Colonic mucosa (tissue), 4 donors: Measurements from ENCODE around the gene ANKRD11. TPM values are rescaled to one million over a fixed set of nuclear protein-coding genes. Genes with fewer than 3 reads are reported as not detected.
"Not testable (repeated sequence)": the region's sequence is repeated elsewhere in the genome, so short reads cannot be mapped to it uniquely, and the experiment has no call there.

Experiments
- DNase-seq: peaks from one replicate; pipeline ENCODE4 v3.0.0-alpha.2; 2020
- H3K27ac ChIP-seq: fragments of 200-600 bp; one replicate; pipeline ENCODE4 v1.8.0; 2021
- H3K27me3 ChIP-seq: fragments of 200-600 bp; one replicate; pipeline ENCODE4 v1.8.0; 2021
- H3K36me3 ChIP-seq: fragments of 200-600 bp; one replicate; pipeline ENCODE4 v1.8.0; 2021
- H3K4me1 ChIP-seq: fragments of 200-600 bp; one replicate; pipeline ENCODE4 v1.8.0; 2021; ENCODE audit warnings: mild to moderate bottlenecking
- H3K4me3 ChIP-seq: fragments of 200-600 bp; one replicate; pipeline ENCODE4 v1.8.0; 2021
- H3K9ac ChIP-seq, 2 donors: one replicate each; pipeline ENCODE4 v1.7.0; 2013; ENCODE audit warnings: control low read depth in 2 of 2, low read depth in 2 of 2, low read length in 2 of 2
- H3K9me3 ChIP-seq: fragments of 200-600 bp; one replicate; pipeline ENCODE4 v1.8.0; 2021
- CTCF ChIP-seq: fragments of 200-600 bp; IDR thresholded peaks from one replicate; pipeline ENCODE4 v1.8.0; 2022; ENCODE audit warnings: antibody characterized with exemption, mild to moderate bottlenecking
- intact Hi-C: fragments of 100-400 bp; cut with DNase I; formaldehyde crosslinking; loops from one replicate; pipeline ENCODE4 v1.14.1; 2022
- total RNA-seq, 2 donors: library from RNA; stranded (reverse); fragmentation: NEBNext Ultra II Directional in 1 of 2; extraction: Animal tissue kit (Norgen Biotek cat#: 25700) in 1 of 2; gene quantifications; one replicate each; pipeline ENCODE4 v1.2.1, GENCODE V29; 2021
- donor health status: healthy.
- donor health status: DM: no; HTN: no; CAD: no.
- donor health status: DM: no; HTN: no; CAD: no.

Gene ANKRD11
- total RNA-seq, 2 donors from 2014 or later, result 69.4 to 129 TPM

GRCh38 chr16:89365996-89366395 is 124.4 kb downstream of the ANKRD11 start:
- H3K27ac ChIP-seq, result no peak overlapping the region
- H3K36me3 ChIP-seq, result no peaks in the 10 kb centered on the region
- peaks cover 20% of the 10 kb centered on the region for H3K4me1 ChIP-seq
- intact Hi-C loops, result no loop called here
- H3K9me3 ChIP-seq, result no peaks in the 10 kb centered on the region
- no peak for DNase-seq
- H3K9ac ChIP-seq, result no peak overlapping the region
- TF ChIP-seq CTCF, result no peak
- no peak overlapping the region for H3K4me3 ChIP-seq
- no peaks in the 10 kb centered on the region for H3K27me3 ChIP-seq

- no peak for DNase-seq
- H3K36me3 ChIP-seq, result no peaks in the 10 kb centered on the region
- no peak overlapping the region for H3K27ac ChIP-seq
- H3K9ac ChIP-seq, result no peak overlapping the region
- H3K9me3 ChIP-seq, result no peaks in the 10 kb centered on the region
- no peaks in the 10 kb centered on the region for H3K27me3 ChIP-seq
- H3K4me1 ChIP-seq, result peaks cover 20% of the 10 kb centered on the region
- no peak for TF ChIP-seq CTCF
- no peak overlapping the region for H3K4me3 ChIP-seq
- intact Hi-C loops, result no loop called here
Observed at GRCh38 chr16:89365044-89365467, 125.3 kb downstream of the ANKRD11 start.

- no peak overlapping the region for H3K27ac ChIP-seq
- peaks cover 20% of the 10 kb centered on the region for H3K4me1 ChIP-seq
- H3K27me3 ChIP-seq, result no peaks in the 10 kb centered on the region
- no peaks in the 10 kb centered on the region for H3K36me3 ChIP-seq
- H3K4me3 ChIP-seq, result no peak overlapping the region
- intact Hi-C loops, result no loop called here
- TF ChIP-seq CTCF, result no peak
- H3K9me3 ChIP-seq, result no peaks in the 10 kb centered on the region
- DNase-seq, result no peak
- no peak overlapping the region for H3K9ac ChIP-seq
Observed at GRCh38 chr16:89364606-89365005, 125.8 kb downstream of the ANKRD11 start.

GRCh38 chr16:89363621-89364393 is 126.6 kb downstream of the ANKRD11 start:
- H3K4me1 ChIP-seq, result peaks cover 20% of the 10 kb centered on the region
- no peak for TF ChIP-seq CTCF
- no peak overlapping the region for H3K9ac ChIP-seq
- DNase-seq, result no peak
- intact Hi-C loops, result no loop called here
- H3K9me3 ChIP-seq, result no peaks in the 10 kb centered on the region
- no peak overlapping the region for H3K27ac ChIP-seq
- H3K36me3 ChIP-seq, result no peaks in the 10 kb centered on the region
- no peak overlapping the region for H3K4me3 ChIP-seq
- H3K27me3 ChIP-seq, result no peaks in the 10 kb centered on the region

- intact Hi-C loops, H3K27ac ChIP-seq, DNase-seq, H3K4me3 ChIP-seq, H3K9me3 ChIP-seq, H3K9ac ChIP-seq, H3K36me3 ChIP-seq, H3K27me3 ChIP-seq: not testable (repeated sequence)
- peaks cover 27% of the 10 kb centered on the region for H3K4me1 ChIP-seq
Observed at GRCh38 chr16:89362540-89363223, 127.7 kb downstream of the ANKRD11 start.
